Vagina (tissue), 2 donors: ENCODE data around the gene DNAAF5.

Source experiments
- CTCF ChIP-seq, 3 experiments: fragments of 450-650 bp in 2 of 3; fragments of 200-600 bp in 1 of 3; sonication (generic) in 1 of 3; IDR thresholded peaks; one replicate each; pipeline ENCODE4 v1.5.1; 2017 to 2019; ENCODE audit warnings: antibody characterized with exemption in 3 of 3, mild to moderate bottlenecking in 2 of 3, moderate library complexity in 2 of 3
- POLR2AphosphoS5 ChIP-seq, 2 donors: sonication (generic); formaldehyde crosslinking; IDR thresholded peaks; one replicate each; pipeline ENCODE4 v1.9.0; 2017; ENCODE audit warnings: antibody characterized with exemption in 2 of 2, mild to moderate bottlenecking in 2 of 2, low read depth in 1 of 2; ENCODE audit not compliant: insufficient read depth in 1 of 2

- TF ChIP-seq CTCF (IDR thresholded peaks at IDR 0.05): no peak
- TF ChIP-seq POLR2AphosphoS5 (IDR thresholded peaks at IDR 0.05; ENCODE audit: insufficient read depth in 1 of 2, low read depth in 1 of 2): no peak
Measured at GRCh38 chr7:716636-717035, 9.9 kb upstream of the DNAAF5 start.
